Thymus (tissue), 11 donors: ENCODE measurements around the gene TGFA. TPM values are rescaled to one million over a fixed set of nuclear protein-coding genes. Genes with fewer than 3 reads are reported as not detected.

ENCODE experiments used
- DNase-seq, 9 donors: peaks; one replicate each; pipeline ENCODE4 v3.0.0-alpha.2; 2013; ENCODE audit warnings: low spot score in 9 of 9, low read depth in 6 of 9, missing footprints in 1 of 9
- H3K27ac ChIP-seq, 2 donors: one replicate each; pipeline ENCODE4 v1.5.1; 2013; ENCODE audit warnings: control low read depth in 1 of 2, low read depth in 1 of 2, low read length in 1 of 2, mild to moderate bottlenecking in 1 of 2, moderate library complexity in 1 of 2
- H3K27me3 ChIP-seq, 2 donors: one replicate each; pipeline ENCODE4 v1.5.1; 2013; ENCODE audit warnings: low read length in 1 of 2; ENCODE audit not compliant: control insufficient read depth in 2 of 2, insufficient read depth in 1 of 2
- H3K36me3 ChIP-seq, 2 donors: one replicate each; pipeline ENCODE4 v1.5.1; 2013; ENCODE audit warnings: low read length in 1 of 2, mild to moderate bottlenecking in 1 of 2, moderate library complexity in 1 of 2; ENCODE audit not compliant: control insufficient read depth in 2 of 2, insufficient read depth in 2 of 2
- H3K4me1 ChIP-seq, 2 donors: one replicate each; pipeline ENCODE4 v1.5.1; 2013; ENCODE audit warnings: low read length in 2 of 2; ENCODE audit not compliant: control insufficient read depth in 2 of 2, insufficient read depth in 2 of 2
- H3K4me3 ChIP-seq, 2 donors: one replicate each; pipeline ENCODE4 v1.5.1; 2013; ENCODE audit warnings: low read length in 2 of 2, control low read depth in 1 of 2, mild to moderate bottlenecking in 1 of 2
- H3K9me3 ChIP-seq, 2 donors: one replicate each; pipeline ENCODE4 v1.5.1; 2013; ENCODE audit warnings: low read length in 1 of 2, mild to moderate bottlenecking in 1 of 2; ENCODE audit not compliant: control insufficient read depth in 2 of 2, insufficient read depth in 1 of 2
- WGBS: extraction: QIAGEN DNeasy Blood & Tissue Kit; methylation state at CpG from one replicate; pipeline ENCODE4 v1.1.7; 2013; 5-methylcytosine and 5-hydroxymethylcytosine counted together
- polyA plus RNA-seq: library from polyadenylated mRNA; stranded (reverse); fragments of 200-250 nt; gene quantifications from one replicate; pipeline ENCODE4 v1.2.3, GENCODE V29; 2013
- total RNA-seq: library from RNA; stranded (reverse); fragments of 120-200 nt; gene quantifications from one replicate; pipeline ENCODE4 v1.2.4, GENCODE V29; 2013
- donor health status: healthy.

Gene TGFA
- total and polyA plus RNA-seq, 2 donors = 1.6 to 4.8 TPM

GRCh38 chr2:70440621-70441020 is 113.0 kb downstream of the TGFA start:
- Histone ChIP-seq H3K36me3 (no peaks in the 10 kb centered on the region), H3K4me3 (no peak overlapping the region), H3K4me1 (peaks cover 4 to 34% of the 10 kb centered on the region in 2 donors), H3K27me3 (no peaks in the 10 kb centered on the region), H3K27ac (peak overlapping the region; percentile 32 to 76), H3K9me3 (no peaks in the 10 kb centered on the region)
- DNase-seq = peak; percentile 23 to 87 (median 54)

- H3K4me1 ChIP-seq = peaks cover 0 to 12% of the 10 kb centered on the region in 2 donors
- no peak overlapping the region for H3K27ac ChIP-seq
- H3K4me3 ChIP-seq = no peak overlapping the region
- no peaks in the 10 kb centered on the region for H3K9me3 ChIP-seq
- no peaks in the 10 kb centered on the region for H3K27me3 ChIP-seq
- no peaks in the 10 kb centered on the region for H3K36me3 ChIP-seq
- 94% methylated on average over 1 of the region's 1 CpG for WGBS
- DNase-seq = no peak
Measured at GRCh38 chr2:70435138-70435537, 118.5 kb downstream of the TGFA start.

GRCh38 chr2:70433315-70433714 is 120.3 kb downstream of the TGFA start:
- WGBS = 96% methylated on average over 1 of the region's 1 CpG
- no peak overlapping the region for H3K27ac ChIP-seq
- no peaks in the 10 kb centered on the region for H3K9me3 ChIP-seq
- no peaks in the 10 kb centered on the region for H3K27me3 ChIP-seq
- H3K4me1 ChIP-seq = no peaks in the 10 kb centered on the region
- no peaks in the 10 kb centered on the region for H3K36me3 ChIP-seq
- DNase-seq = no peak
- no peak overlapping the region for H3K4me3 ChIP-seq

- WGBS = 93% methylated on average over 4 of the region's 4 CpGs
- Histone ChIP-seq H3K27ac (no peak overlapping the region), H3K4me3 (no peak overlapping the region), H3K4me1 (no peaks in the 10 kb centered on the region), H3K27me3 (no peaks in the 10 kb centered on the region), H3K36me3 (no peaks in the 10 kb centered on the region), H3K9me3 (no peaks in the 10 kb centered on the region)
- DNase-seq = no peak
Measured at GRCh38 chr2:70431716-70432347, 121.8 kb downstream of the TGFA start.

- Histone ChIP-seq H3K27ac (no peak overlapping the region), H3K4me1 (no peaks in the 10 kb centered on the region), H3K36me3 (no peaks in the 10 kb centered on the region), H3K9me3 (no peaks in the 10 kb centered on the region), H3K27me3 (no peaks in the 10 kb centered on the region), H3K4me3 (no peak overlapping the region)
- WGBS = 99% methylated on average over 2 of the region's 2 CpGs
- no peak for DNase-seq
Measured at GRCh38 chr2:70426341-70426740, 127.3 kb downstream of the TGFA start.

GRCh38 chr2:70425682-70426301 is 127.8 kb downstream of the TGFA start:
- Histone ChIP-seq H3K27ac (no peak overlapping the region), H3K36me3 (no peaks in the 10 kb centered on the region), H3K27me3 (no peaks in the 10 kb centered on the region), H3K9me3 (no peaks in the 10 kb centered on the region), H3K4me3 (no peak overlapping the region), H3K4me1 (no peaks in the 10 kb centered on the region)
- 92% methylated on average over 7 of the region's 7 CpGs for WGBS
- no peak for DNase-seq

- H3K9me3 ChIP-seq = no peaks in the 10 kb centered on the region
- H3K4me3 ChIP-seq = no peak overlapping the region
- H3K36me3 ChIP-seq = no peaks in the 10 kb centered on the region
- no peak for DNase-seq
- H3K4me1 ChIP-seq = no peaks in the 10 kb centered on the region
- no peak overlapping the region for H3K27ac ChIP-seq
- WGBS = 74% methylated on average over 8 of the region's 8 CpGs
- H3K27me3 ChIP-seq = no peaks in the 10 kb centered on the region
Measured at GRCh38 chr2:70420740-70421139, 132.9 kb downstream of the TGFA start.

GRCh38 chr2:70420143-70420542 is 133.5 kb downstream of the TGFA start:
- Histone ChIP-seq H3K4me1 (no peaks in the 10 kb centered on the region), H3K27ac (no peak overlapping the region), H3K36me3 (no peaks in the 10 kb centered on the region), H3K9me3 (no peaks in the 10 kb centered on the region), H3K27me3 (no peaks in the 10 kb centered on the region), H3K4me3 (no peak overlapping the region)
- WGBS = 90% methylated on average over 4 of the region's 4 CpGs
- DNase-seq = peak in 1 of 9 donors; percentile 7

GRCh38 chr2:70418514-70418913 is 135.1 kb downstream of the TGFA start:
- Histone ChIP-seq H3K9me3 (no peaks in the 10 kb centered on the region), H3K36me3 (no peaks in the 10 kb centered on the region), H3K4me3 (no peak overlapping the region), H3K27ac (no peak overlapping the region), H3K4me1 (no peaks in the 10 kb centered on the region), H3K27me3 (no peaks in the 10 kb centered on the region)
- DNase-seq = no peak
- WGBS = 94% methylated on average over 12 of the region's 12 CpGs
